Measurements from ENCODE around the gene CD46.

Gene CD46

DNA sequence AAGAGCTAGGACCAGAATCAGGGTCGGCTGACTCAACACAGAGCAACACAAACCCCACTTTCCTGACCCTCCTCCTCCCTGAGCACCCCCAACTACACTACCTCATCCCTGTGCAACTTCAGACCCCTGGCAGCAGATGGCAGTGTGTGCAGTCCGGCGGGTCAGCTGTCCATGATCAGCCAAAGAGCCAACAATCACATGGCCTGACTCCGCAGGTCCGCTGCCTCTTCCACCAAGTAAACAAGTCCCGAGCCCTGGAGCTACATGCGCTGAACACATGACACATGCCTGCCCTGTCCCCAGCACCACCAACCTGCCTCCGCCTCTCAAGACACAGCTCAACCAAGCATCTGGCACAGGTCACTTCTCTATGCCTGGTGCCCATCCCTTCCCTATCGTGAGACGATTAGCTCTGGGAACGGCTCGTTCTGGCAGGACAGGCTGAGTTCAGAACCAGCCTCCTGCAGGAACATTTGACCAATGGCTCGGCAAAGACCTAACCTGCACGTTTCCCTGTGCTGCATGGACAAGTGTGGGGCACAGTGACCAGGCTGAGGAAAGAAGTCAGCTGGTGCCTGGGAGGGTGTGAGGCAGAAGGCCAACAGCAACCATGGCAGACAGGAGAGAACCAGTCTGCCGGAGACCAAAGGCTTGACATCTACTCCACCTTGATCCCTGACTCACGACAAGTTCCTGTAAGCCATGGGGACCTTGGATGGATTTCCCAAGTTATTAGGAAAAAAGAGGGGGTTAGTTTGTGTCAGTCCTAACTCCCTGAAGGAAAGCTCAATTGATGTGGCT, 60.3 kb downstream of the CD46 start:
- Histone ChIP-seq H3K4me3 (ENCODE audit: severe bottlenecking) (no peak overlapping the region), H3K27me3 (ENCODE audit: insufficient read depth, poor library complexity, severe bottlenecking) (no peaks in the 10 kb centered on the region), H3K27ac (ENCODE audit: poor library complexity, severe bottlenecking) (no peak overlapping the region), H3K9me3 (ENCODE audit: severe bottlenecking) (no peaks in the 10 kb centered on the region), H3K36me3 (ENCODE audit: low read depth) (peaks cover 5% of the 10 kb centered on the region), H3K4me1 (ENCODE audit: insufficient read depth, poor library complexity, severe bottlenecking) (peaks cover 8% of the 10 kb centered on the region)
- DNase-seq (ENCODE audit: low spot score) (no peak), ATAC-seq (ENCODE audit: low read depth) (no peak)
- TF ChIP-seq CTCF (IDR thresholded peaks at IDR 0.05; ENCODE audit: poor library complexity, severe bottlenecking) = peak; percentile 13

- H3K36me3 ChIP-seq (ENCODE audit: low read depth) = peaks cover 4% of the 10 kb centered on the region
- no peak overlapping the region for H3K4me3 ChIP-seq (ENCODE audit: severe bottlenecking)
- ATAC-seq (ENCODE audit: low read depth) (no peak), DNase-seq (ENCODE audit: low spot score) (no peak)
- no peak for TF ChIP-seq CTCF (IDR thresholded peaks at IDR 0.05; ENCODE audit: poor library complexity, severe bottlenecking)
- H3K27me3 ChIP-seq (ENCODE audit: insufficient read depth, poor library complexity, severe bottlenecking) = no peaks in the 10 kb centered on the region
- peaks cover 7% of the 10 kb centered on the region for H3K4me1 ChIP-seq (ENCODE audit: insufficient read depth, poor library complexity, severe bottlenecking)
- no peak overlapping the region for H3K27ac ChIP-seq (ENCODE audit: poor library complexity, severe bottlenecking)
- H3K9me3 ChIP-seq (ENCODE audit: severe bottlenecking) = no peaks in the 10 kb centered on the region
Observed at GRCh38 chr1:207812778-207813511, 61.1 kb downstream of the CD46 start.

- no peak for TF ChIP-seq CTCF (IDR thresholded peaks at IDR 0.05; ENCODE audit: poor library complexity, severe bottlenecking)
- Histone ChIP-seq H3K4me3 (ENCODE audit: severe bottlenecking) (no peak overlapping the region), H3K27me3 (ENCODE audit: insufficient read depth, poor library complexity, severe bottlenecking) (no peaks in the 10 kb centered on the region), H3K36me3 (ENCODE audit: low read depth) (no peaks in the 10 kb centered on the region; the same call in none of the 2 replicates), H3K9me3 (ENCODE audit: severe bottlenecking) (no peaks in the 10 kb centered on the region), H3K27ac (ENCODE audit: poor library complexity, severe bottlenecking) (no peak overlapping the region), H3K4me1 (ENCODE audit: insufficient read depth, poor library complexity, severe bottlenecking) (peaks cover 1% of the 10 kb centered on the region)
- DNase-seq (ENCODE audit: low spot score) = no peak
- ATAC-seq (ENCODE audit: low read depth) = no peak
Observed at GRCh38 chr1:207813512-207813881, 61.6 kb downstream of the CD46 start.

DNA sequence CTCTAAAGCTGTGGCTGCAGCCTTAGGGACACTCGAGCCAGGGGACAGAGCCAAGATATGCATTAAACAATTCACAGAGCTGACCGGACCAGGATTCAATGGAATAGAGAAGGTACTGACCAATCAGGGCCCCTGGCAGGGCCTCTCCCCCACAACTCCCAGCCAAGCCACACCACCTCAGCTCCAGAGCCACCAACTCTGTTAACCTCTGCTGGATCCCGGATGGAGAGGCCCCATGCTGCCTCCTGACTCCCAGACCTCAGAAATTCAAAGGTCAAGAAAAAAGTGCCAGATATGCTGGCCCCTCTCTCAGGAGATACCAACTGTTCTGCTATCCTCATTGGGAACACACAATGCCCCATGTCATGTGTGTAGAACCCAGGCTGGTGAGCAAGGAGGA, 62.1 kb downstream of the CD46 start:
- no peaks in the 10 kb centered on the region for H3K9me3 ChIP-seq (ENCODE audit: severe bottlenecking)
- TF ChIP-seq CTCF (IDR thresholded peaks at IDR 0.05; ENCODE audit: poor library complexity, severe bottlenecking) = no peak
- H3K4me1 ChIP-seq (ENCODE audit: insufficient read depth, poor library complexity, severe bottlenecking) = no peaks in the 10 kb centered on the region
- no peaks in the 10 kb centered on the region; the same call in none of the 2 replicates for H3K36me3 ChIP-seq (ENCODE audit: low read depth)
- no peaks in the 10 kb centered on the region for H3K27me3 ChIP-seq (ENCODE audit: insufficient read depth, poor library complexity, severe bottlenecking)
- no peak for ATAC-seq (ENCODE audit: low read depth)
- H3K4me3 ChIP-seq (ENCODE audit: severe bottlenecking) = no peak overlapping the region
- DNase-seq (ENCODE audit: low spot score) = no peak
- no peak overlapping the region for H3K27ac ChIP-seq (ENCODE audit: poor library complexity, severe bottlenecking)
